GM23248 (cell line): ENCODE results near the gene MEIOC. TPM values are rescaled to one million over a fixed set of nuclear protein-coding genes. Genes with fewer than 3 reads are reported as not detected.

Experiments
- DNase-seq: peaks from one replicate; pipeline ENCODE4 v3.0.0-alpha.2; 2015
- H2AFZ ChIP-seq: fragments of 200-600 bp; sonication (generic); 2 replicates; pipeline ENCODE4 v1.6.1; 2016; ENCODE audit warnings: antibody characterized with exemption
- H3F3A ChIP-seq: fragments of 200-600 bp; sonication (generic); 2 replicates; pipeline ENCODE4 v1.6.1; 2016; ENCODE audit warnings: mild to moderate bottlenecking, antibody characterized with exemption, mixed run types; ENCODE audit not compliant: insufficient read depth
- H3K27ac ChIP-seq: fragments of 200-600 bp; sonication (generic); 2 replicates; pipeline ENCODE4 v1.5.1; 2016; ENCODE audit warnings: mild to moderate bottlenecking
- H3K27me3 ChIP-seq: fragments of 200-600 bp; sonication (generic); replicated peaks from 2 replicates; pipeline ENCODE4 v1.6.1; 2016; ENCODE audit warnings: mild to moderate bottlenecking; ENCODE audit not compliant: insufficient read depth
- H3K36me3 ChIP-seq: fragments of 200-600 bp; sonication (generic); 2 replicates; pipeline ENCODE4 v1.6.1; 2016; ENCODE audit warnings: low read depth, mild to moderate bottlenecking
- H3K4me1 ChIP-seq: fragments of 200-600 bp; sonication (generic); 2 replicates; pipeline ENCODE4 v1.6.1; 2016; ENCODE audit warnings: mild to moderate bottlenecking; ENCODE audit not compliant: insufficient read depth
- H3K4me2 ChIP-seq: fragments of 200-600 bp; sonication (generic); one replicate; pipeline ENCODE4 v1.6.1; 2016; ENCODE audit warnings: mild to moderate bottlenecking; ENCODE audit not compliant: unreplicated experiment
- H3K4me3 ChIP-seq: fragments of 200-600 bp; sonication (generic); 2 replicates; pipeline ENCODE4 v1.5.1; 2016; ENCODE audit warnings: mild to moderate bottlenecking
- H3K79me2 ChIP-seq: fragments of 200-600 bp; sonication (generic); 2 replicates; pipeline ENCODE4 v1.6.1; 2016; ENCODE audit warnings: mild to moderate bottlenecking; ENCODE audit not compliant: insufficient read depth
- H3K9ac ChIP-seq: fragments of 200-600 bp; sonication (generic); 2 replicates; pipeline ENCODE4 v1.6.1; 2016; ENCODE audit warnings: mild to moderate bottlenecking
- H3K9me2 ChIP-seq: fragments of 200-600 bp; sonication (generic); 2 replicates; pipeline ENCODE4 v1.6.1; 2016; ENCODE audit warnings: mixed run types, mild to moderate bottlenecking, moderate library complexity; ENCODE audit not compliant: insufficient read depth
- H3K9me3 ChIP-seq: fragments of 200-600 bp; sonication (generic); one replicate; pipeline ENCODE4 v1.6.1; 2017; ENCODE audit warnings: low read depth
- H4K20me1 ChIP-seq: fragments of 200-600 bp; sonication (generic); 2 replicates; pipeline ENCODE4 v1.6.0; 2016; ENCODE audit not compliant: insufficient read depth
- EZH2 ChIP-seq: fragments of 200-600 bp; sonication (generic); IDR thresholded peaks from 2 replicates; pipeline ENCODE4 v1.6.1; 2018; ENCODE audit warnings: antibody characterized with exemption, mild to moderate bottlenecking; ENCODE audit not compliant: insufficient read depth, poor library complexity, severe bottlenecking
- EZH2phosphoT487 ChIP-seq: fragments of 200-600 bp; sonication (generic); IDR thresholded peaks from 2 replicates; pipeline ENCODE4 v1.6.1; 2018; ENCODE audit warnings: antibody characterized with exemption, moderate library complexity, mild to moderate bottlenecking, low read depth; ENCODE audit not compliant: insufficient read depth
- WGBS, 2 experiments: methylation state at CpG; one replicate each; pipeline ENCODE4 v1.1.6; 2015 to 2017; ENCODE audit warnings: low lambda C conversion rate in 2 of 2, low coverage in 1 of 2; ENCODE audit errors: missing lambda C conversion rate in 2 of 2; 5-methylcytosine and 5-hydroxymethylcytosine counted together
- in situ Hi-C: fragments of 300-500 bp; cut with MboI; formaldehyde crosslinking; loops from 2 replicates; pipeline ENCODE4 v1.15.0; 2020
- polyA plus RNA-seq: library from polyadenylated mRNA; unstranded; fragments of >200 nt; fragmentation: Nextera tagmentation; extraction: Ambion mirVana; gene quantifications from 2 replicates; pipeline ENCODE4 v1.2.1, GENCODE V29; 2016
- total RNA-seq: library from RNA; depleted of rRNA; stranded (reverse); fragments of >200 nt; shearing (Covaris generic); gene quantifications from 2 replicates; pipeline ENCODE4 v1.2.3, GENCODE V29; 2014

The MEIOC gene
- total and polyA plus RNA-seq, 2 experiments from 2014 or later, result 0.65 TPM; not detected in 1

DNA sequence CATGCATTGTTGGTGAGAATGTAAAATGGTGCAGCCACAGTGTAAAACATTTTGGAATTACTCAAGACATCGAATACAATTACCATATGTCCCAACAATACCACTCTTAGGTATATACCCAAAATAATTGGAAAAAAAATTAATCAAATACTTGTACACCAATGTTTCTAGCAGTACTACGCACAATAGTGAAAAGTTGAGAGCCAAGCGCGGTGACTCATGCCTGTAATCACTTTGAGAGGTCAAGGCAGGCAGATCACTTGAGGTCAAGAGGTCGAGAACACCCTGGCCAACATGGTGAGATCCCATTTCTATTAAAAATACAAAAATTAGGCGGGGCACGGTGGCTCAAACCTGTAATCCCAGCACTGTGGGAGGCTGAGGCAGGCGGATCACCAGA is 3.5 kb upstream of the MEIOC start:
- Histone ChIP-seq H3K9me2 (no peaks in the 10 kb centered on the region), H3K4me2 (no peak overlapping the region), H3F3A (no peaks in the 10 kb centered on the region), H3K4me1 (no peaks in the 10 kb centered on the region), H2AFZ (no peak overlapping the region), H4K20me1 (no peaks in the 10 kb centered on the region), H3K27me3 (peaks cover 38% of the 10 kb centered on the region), H3K4me3 (no peak overlapping the region), H3K9ac (no peak overlapping the region), H3K27ac (no peak overlapping the region), H3K9me3 (no peaks in the 10 kb centered on the region), H3K79me2 (no peaks in the 10 kb centered on the region), H3K36me3 (no peaks in the 10 kb centered on the region)
- DNase-seq, result no peak
- in situ Hi-C loops, result no loop called here
- 54 to 57% methylated on average over 8 of the region's 8 CpGs for WGBS, 2 experiments
- TF ChIP-seq EZH2, result no peak

DNA sequence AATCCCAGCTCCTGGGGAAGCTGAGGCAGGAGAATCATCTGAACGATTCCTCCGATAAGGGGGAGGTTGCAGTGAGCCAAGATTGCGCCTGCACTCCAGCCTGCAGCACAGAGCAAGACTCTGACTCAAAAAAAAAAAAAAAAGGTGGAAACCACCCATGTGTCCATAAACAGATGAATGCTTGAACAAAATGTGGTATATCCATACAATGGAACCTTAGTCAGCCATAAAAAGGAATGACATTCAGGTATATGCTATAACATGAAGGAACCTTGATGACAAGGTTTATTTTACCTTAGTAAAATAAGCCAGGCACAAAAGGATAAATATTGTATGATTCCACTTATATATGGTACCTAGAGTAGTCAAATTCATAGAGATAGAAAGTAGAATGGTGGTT is 2.9 kb upstream of the MEIOC start:
- no peak for DNase-seq
- Histone ChIP-seq H3K27ac (no peak overlapping the region), H2AFZ (no peak overlapping the region), H4K20me1 (no peaks in the 10 kb centered on the region), H3K36me3 (no peaks in the 10 kb centered on the region), H3K9me2 (no peaks in the 10 kb centered on the region), H3K27me3 (peaks cover 38% of the 10 kb centered on the region), H3K4me3 (no peak overlapping the region), H3K4me2 (no peak overlapping the region), H3F3A (no peaks in the 10 kb centered on the region), H3K9ac (no peak overlapping the region), H3K4me1 (no peaks in the 10 kb centered on the region), H3K9me3 (no peaks in the 10 kb centered on the region), H3K79me2 (no peaks in the 10 kb centered on the region)
- 87% methylated on average over 3 of the region's 3 CpGs for WGBS, 2 experiments
- in situ Hi-C loops, result no loop called here
- TF ChIP-seq EZH2phosphoT487, result no peak
- TF ChIP-seq EZH2, result no peak

GRCh38 chr17:44653954-44654353 is 2.3 kb upstream of the MEIOC start:
- WGBS, 2 experiments, result 94 to 96% methylated on average over 1 of the region's 1 CpG

GRCh38 chr17:44661835-44662234 is 5.6 kb downstream of the MEIOC start:
- no peaks in the 10 kb centered on the region for H4K20me1 ChIP-seq
- in situ Hi-C loops, result no loop called here
- no peaks in the 10 kb centered on the region for H3K79me2 ChIP-seq
- H3K27ac ChIP-seq, result no peak overlapping the region
- H3K4me3 ChIP-seq, result no peak overlapping the region
- H3K4me1 ChIP-seq, result no peaks in the 10 kb centered on the region
- no peak for TF ChIP-seq EZH2phosphoT487
- TF ChIP-seq EZH2, result no peak
- H3K36me3 ChIP-seq, result no peaks in the 10 kb centered on the region
- no peak for DNase-seq
- H3K27me3 ChIP-seq, result peaks cover 7% of the 10 kb centered on the region
- no peaks in the 10 kb centered on the region for H3K9me2 ChIP-seq
- no peak overlapping the region for H2AFZ ChIP-seq
- no peaks in the 10 kb centered on the region for H3F3A ChIP-seq
- no peak overlapping the region for H3K9ac ChIP-seq
- H3K9me3 ChIP-seq, result no peaks in the 10 kb centered on the region
- 95 to 99% methylated on average over 2 of the region's 2 CpGs for WGBS, 2 experiments
- no peak overlapping the region for H3K4me2 ChIP-seq

More at GRCh38 chr17:44653954-44654353, 2.3 kb upstream of the MEIOC start:
- TF ChIP-seq EZH2, result no peak
- in situ Hi-C loops, result no loop called here
- Histone ChIP-seq H3K4me3 (no peak overlapping the region), H3K4me1 (no peaks in the 10 kb centered on the region), H3K27ac (no peak overlapping the region), H3K79me2 (no peaks in the 10 kb centered on the region), H3K27me3 (peaks cover 34% of the 10 kb centered on the region), H3K9me3 (no peaks in the 10 kb centered on the region), H3F3A (no peaks in the 10 kb centered on the region), H3K4me2 (no peak overlapping the region), H4K20me1 (no peaks in the 10 kb centered on the region), H3K36me3 (no peaks in the 10 kb centered on the region), H3K9ac (no peak overlapping the region), H3K9me2 (no peaks in the 10 kb centered on the region), H2AFZ (no peak overlapping the region)
- no peak for DNase-seq

- H3K9me3 ChIP-seq, result no peaks in the 10 kb centered on the region
- H3K36me3 ChIP-seq, result no peaks in the 10 kb centered on the region
- H3K9ac ChIP-seq, result no peak overlapping the region
- TF ChIP-seq EZH2 (no peak), EZH2phosphoT487 (no peak)
- H3K4me3 ChIP-seq, result no peak overlapping the region
- no peak overlapping the region for H3K4me2 ChIP-seq
- H3K27ac ChIP-seq, result no peak overlapping the region
- H3K79me2 ChIP-seq, result no peaks in the 10 kb centered on the region
- H3F3A ChIP-seq, result no peaks in the 10 kb centered on the region
- H3K27me3 ChIP-seq, result no peaks in the 10 kb centered on the region
- WGBS, 2 experiments, result 85 to 93% methylated on average over 1 of the region's 1 CpG
- no peaks in the 10 kb centered on the region for H3K4me1 ChIP-seq
- no peak for DNase-seq
- no peaks in the 10 kb centered on the region for H3K9me2 ChIP-seq
- in situ Hi-C loops, result no loop called here
- no peak overlapping the region for H2AFZ ChIP-seq
- H4K20me1 ChIP-seq, result no peaks in the 10 kb centered on the region
Measured at GRCh38 chr17:44663095-44663494, 6.8 kb downstream of the MEIOC start.
